CD14-positive monocyte (primary cell): ENCODE data around the gene S100A13. TPM values are rescaled to one million over a fixed set of nuclear protein-coding genes. Genes with fewer than 3 reads are reported as not detected.
"Not testable (repeated sequence)": the region's sequence is repeated elsewhere in the genome, so short reads cannot be mapped to it uniquely, and the experiment has no call there.

Experiments used
- DNase-seq, 3 donors: peaks; one replicate each; pipeline ENCODE4 v3.0.0-alpha.2; 2011 to 2022
- H2AFZ ChIP-seq: 2 replicates; pipeline ENCODE4 v1.6.0; 2012; ENCODE audit warnings: mild to moderate bottlenecking, low read depth, low read length, inconsistent platforms; ENCODE audit not compliant: insufficient read depth, poor library complexity, severe bottlenecking
- H3K27ac ChIP-seq, 2 donors: 1 replicate in 1 of 2; 2 replicates in 1 of 2; pipeline ENCODE4 v1.5.1; 2012 to 2013; ENCODE audit warnings: low read length in 2 of 2, control low read depth in 1 of 2, inconsistent platforms in 1 of 2, low read depth in 1 of 2, mild to moderate bottlenecking in 1 of 2
- H3K27me3 ChIP-seq, 2 donors: one replicate each; pipeline versions ENCODE4 v1.6.0 to v1.6.1; 2011 to 2013; ENCODE audit warnings: low read length in 2 of 2; ENCODE audit not compliant: control insufficient read depth in 2 of 2, insufficient read depth in 2 of 2
- H3K36me3 ChIP-seq, 2 donors: replicated peaks in 1 of 2; 1 replicate in 1 of 2; 2 replicates in 1 of 2; pipeline versions ENCODE4 v1.5.1 to v1.6.1; 2012 to 2013; ENCODE audit warnings: low read length in 2 of 2, control low read depth in 1 of 2, inconsistent platforms in 1 of 2, mild to moderate bottlenecking in 1 of 2; ENCODE audit not compliant: insufficient read depth in 2 of 2, control insufficient read depth in 1 of 2
- H3K4me1 ChIP-seq, 2 donors: 1 replicate in 1 of 2; 2 replicates in 1 of 2; pipeline versions ENCODE4 v1.5.1 to v1.6.1; 2012 to 2013; ENCODE audit warnings: low read length in 2 of 2, control low read depth in 1 of 2, inconsistent platforms in 1 of 2, mild to moderate bottlenecking in 1 of 2, moderate library complexity in 1 of 2; ENCODE audit not compliant: insufficient read depth in 2 of 2, control insufficient read depth in 1 of 2
- H3K4me2 ChIP-seq: replicated peaks from 2 replicates; pipeline ENCODE3; 2012; ENCODE audit warnings: low read length, moderate library complexity, mild to moderate bottlenecking; ENCODE audit not compliant: poor library complexity, severe bottlenecking; ENCODE audit errors: extremely low read depth
- H3K4me3 ChIP-seq, 3 experiments: fragments of 200-600 bp in 1 of 3; sonication (generic) in 1 of 3; replicated peaks in 1 of 3; 1 replicate in 2 of 3; 2 replicates in 1 of 3; pipeline ENCODE4 v1.5.1; 2011 to 2013; ENCODE audit warnings: low read length in 3 of 3, mild to moderate bottlenecking in 3 of 3, control low read depth in 2 of 3, low read depth in 2 of 3, inconsistent platforms in 1 of 3, moderate library complexity in 1 of 3
- H3K79me2 ChIP-seq: 2 replicates; pipeline ENCODE4 v1.6.0; 2012; ENCODE audit warnings: mild to moderate bottlenecking, control low read depth, inconsistent platforms, low read length, moderate library complexity; ENCODE audit not compliant: insufficient read depth
- H3K9ac ChIP-seq: 2 replicates; pipeline ENCODE4 v1.6.0; 2017; ENCODE audit warnings: low read length, mild to moderate bottlenecking; ENCODE audit not compliant: insufficient read depth, poor library complexity, severe bottlenecking
- H3K9me3 ChIP-seq, 2 donors: replicated peaks in 1 of 2; 1 replicate in 1 of 2; 2 replicates in 1 of 2; pipeline versions ENCODE4 v1.5.1 to v1.6.1; 2012 to 2013; ENCODE audit warnings: low read length in 2 of 2, control low read depth in 1 of 2; ENCODE audit not compliant: control insufficient read depth in 1 of 2, insufficient read depth in 1 of 2
- H4K20me1 ChIP-seq: 2 replicates; pipeline ENCODE4 v1.6.0; 2012; ENCODE audit warnings: mild to moderate bottlenecking, low read length, control low read depth, moderate library complexity; ENCODE audit not compliant: insufficient read depth
- H3K27ac Mint-ChIP-seq, 7 donors: one replicate each; pipeline ENCODE4 v1.8.0; 2020; ENCODE audit warnings: mild to moderate bottlenecking in 7 of 7, mixed read lengths in 7 of 7, moderate library complexity in 6 of 7, inconsistent platforms in 2 of 7
- H3K27me3 Mint-ChIP-seq, 3 donors: one replicate each; pipeline ENCODE4 v1.8.0; 2021 to 2022; ENCODE audit warnings: low read depth in 3 of 3, mild to moderate bottlenecking in 3 of 3, mixed read lengths in 3 of 3, moderate library complexity in 3 of 3, inconsistent platforms in 1 of 3
- H3K36me3 Mint-ChIP-seq, 2 donors: one replicate each; pipeline ENCODE4 v1.8.0; 2020; ENCODE audit warnings: mixed read lengths in 2 of 2, inconsistent platforms in 1 of 2, mild to moderate bottlenecking in 1 of 2
- H3K4me1 Mint-ChIP-seq: one replicate; pipeline ENCODE4 v1.8.0; 2020; ENCODE audit warnings: mild to moderate bottlenecking, mixed read lengths
- H3K4me3 Mint-ChIP-seq, 2 donors: one replicate each; pipeline ENCODE4 v1.8.0; 2020; ENCODE audit warnings: mild to moderate bottlenecking in 2 of 2, mixed read lengths in 2 of 2, moderate library complexity in 1 of 2
- H3K9me3 Mint-ChIP-seq, 7 donors: one replicate each; pipeline ENCODE4 v1.8.0; 2020 to 2022; ENCODE audit warnings: mixed read lengths in 7 of 7, mild to moderate bottlenecking in 6 of 7, moderate library complexity in 6 of 7, inconsistent platforms in 2 of 7
- CTCF ChIP-seq: fragments of 200-600 bp; IDR thresholded peaks from one replicate; pipeline ENCODE4 v1.8.0; 2022; ENCODE audit warnings: antibody characterized with exemption, mild to moderate bottlenecking
- WGBS: methylation state at CpG from one replicate; pipeline ENCODE4 v1.1.5; 2013; ENCODE audit warnings: missing lambda C conversion rate; ENCODE audit not compliant: insufficient coverage; 5-methylcytosine and 5-hydroxymethylcytosine counted together
- intact Hi-C, 2 donors: fragments of 100-400 bp; cut with micrococcal nuclease; formaldehyde crosslinking; loops; one replicate each; pipeline versions ENCODE4 v1.15.0 to v1.15.1; 2023
- polyA plus RNA-seq, 3 donors: library from polyadenylated mRNA; depleted of rRNA in 1 of 3; unstranded in 2 of 3; stranded (reverse) in 1 of 3; fragments of 300-500 nt in 2 of 3; fragments of >200 nt in 1 of 3; fragmentation: Illumina TruSeq in 2 of 3; gene quantifications; 1 replicate in 2 of 3; 2 replicates in 1 of 3; pipeline ENCODE4 v1.2.3, GENCODE V29; 2012 to 2021

S100A13 gene
- polyA plus RNA-seq, 3 donors, result 2.5 to 13.9 (median 2.6) TPM

GRCh38 chr1:153577138-153577537 is 50.2 kb downstream of the S100A13 start:
- Histone ChIP-seq H3K9ac (no peak overlapping the region), H3K4me1 (peaks cover 25 to 29% of the 10 kb centered on the region in 2 donors), H3K4me3 (no peak overlapping the region), H3K36me3 (no peaks in the 10 kb centered on the region), H2AFZ (no peak overlapping the region), H3K9me3 (no peaks in the 10 kb centered on the region), H3K4me2 (no peak overlapping the region), H4K20me1 (no peaks in the 10 kb centered on the region), H3K27me3 (no peaks in the 10 kb centered on the region), H3K27ac (no peak overlapping the region), H3K79me2 (no peaks in the 10 kb centered on the region)
- peaks cover 30% of the 10 kb centered on the region for H3K4me1 Mint-ChIP-seq
- H3K36me3 Mint-ChIP-seq, result no peaks in the 10 kb centered on the region
- intact Hi-C loops, result loop anchor here (10.0 kb wide), 2 partner anchors 48 to 212 kb away; partner anchors contain the start of genes S100A1 (in 1 of the 2) and S100A13 (in 1 of the 2)
- H3K27me3 Mint-ChIP-seq, result peaks cover 1 to 7% (median 2%) of the 10 kb centered on the region in 3 donors
- H3K9me3 Mint-ChIP-seq, result peaks cover 0 to 3% (median 0%) of the 10 kb centered on the region in 7 donors
- peak overlapping the region in 1 of 2 donors; percentile 40 for H3K4me3 Mint-ChIP-seq
- peak in 1 of 3 donors; percentile 24 for DNase-seq
- 0% methylated on average over 1 of the region's 4 CpGs for WGBS
- no peak for TF ChIP-seq CTCF
- peak overlapping the region in 3 of 7 donors; percentile 12 to 49 (median 21) for H3K27ac Mint-ChIP-seq

GRCh38 chr1:153575497-153575896 is 51.8 kb downstream of the S100A13 start:
- not testable (repeated sequence) for H3K79me2 ChIP-seq, H2AFZ ChIP-seq, H3K9me3 ChIP-seq, H3K27ac Mint-ChIP-seq, H3K4me3 Mint-ChIP-seq, H3K4me2 ChIP-seq, H3K27me3 ChIP-seq, H3K36me3 Mint-ChIP-seq, H3K9me3 Mint-ChIP-seq, H3K4me3 ChIP-seq, H3K9ac ChIP-seq, H4K20me1 ChIP-seq, DNase-seq, H3K36me3 ChIP-seq, H3K27ac ChIP-seq
- intact Hi-C loops, result loop anchor here (10.0 kb wide), 2 partner anchors 49 to 211 kb away; partner anchors contain the start of genes S100A1 (in 1 of the 2) and S100A13 (in 1 of the 2)
- peaks cover 31 to 35% of the 10 kb centered on the region in 2 donors for H3K4me1 ChIP-seq
- peaks cover 2 to 11% (median 3%) of the 10 kb centered on the region in 3 donors for H3K27me3 Mint-ChIP-seq
- WGBS, result no CpG with 5 or more reads among the region's 10 CpGs
- peaks cover 37% of the 10 kb centered on the region for H3K4me1 Mint-ChIP-seq

- not testable (repeated sequence) for H3K9me3 Mint-ChIP-seq, H3K4me2 ChIP-seq, H3K36me3 Mint-ChIP-seq, H3K36me3 ChIP-seq, H4K20me1 ChIP-seq, H3K4me3 ChIP-seq, H3K27ac Mint-ChIP-seq, H3K27ac ChIP-seq, H3K9ac ChIP-seq, DNase-seq, H3K4me3 Mint-ChIP-seq, H3K27me3 ChIP-seq, H2AFZ ChIP-seq, H3K9me3 ChIP-seq, H3K79me2 ChIP-seq
- intact Hi-C loops, result loop anchor here (10.0 kb wide), 2 partner anchors 50 to 210 kb away; partner anchors contain the start of genes S100A1 (in 1 of the 2) and S100A13 (in 1 of the 2)
- Mint-ChIP-seq H3K27me3 (peaks cover 2 to 13% (median 3%) of the 10 kb centered on the region in 3 donors), H3K4me1 (peaks cover 37% of the 10 kb centered on the region)
- WGBS, result 92% methylated on average over 16 of the region's 35 CpGs
- peaks cover 31 to 35% of the 10 kb centered on the region in 2 donors for H3K4me1 ChIP-seq
Measured at GRCh38 chr1:153575081-153575491, 52.2 kb downstream of the S100A13 start.
